ENCODE measurements around the gene AK5.
"Not testable (repeated sequence)": the region's sequence is repeated elsewhere in the genome, so short reads cannot be mapped to it uniquely, and the experiment has no call there.

AK5 gene

GRCh38 chr1:77412820-77413530 is 131.2 kb downstream of the AK5 start:
- POLR2A ChIA-PET = no interaction called here
- no peak for TF ChIP-seq CTCF (IDR thresholded peaks at IDR 0.05; ENCODE audit: control extremely low read depth, extremely low read depth, low read depth, missing control alignments)
- no peak for DNase-seq (ENCODE audit: extremely low spot score)
- CTCF ChIA-PET = no interaction called here

- DNase-seq (ENCODE audit: extremely low spot score) = peak; percentile 15
- CTCF ChIA-PET = no interaction called here
- POLR2A ChIA-PET = no interaction called here
- no peak for TF ChIP-seq CTCF (IDR thresholded peaks at IDR 0.05; ENCODE audit: control extremely low read depth, extremely low read depth, low read depth, missing control alignments)
These were observed 131.9 kb downstream of the AK5 start for GRCh38 chr1:77413541-77414335.

- no peak for TF ChIP-seq CTCF (IDR thresholded peaks at IDR 0.05; ENCODE audit: control extremely low read depth, extremely low read depth, low read depth, missing control alignments)
- CTCF ChIA-PET = no interaction called here
- POLR2A ChIA-PET = no interaction called here
- DNase-seq (ENCODE audit: extremely low spot score) = no peak
These were observed 133.8 kb downstream of the AK5 start for GRCh38 chr1:77415579-77415978.

GRCh38 chr1:77416692-77417450 is 135.1 kb downstream of the AK5 start:
- CTCF ChIA-PET = no interaction called here
- POLR2A ChIA-PET = no interaction called here
- DNase-seq (ENCODE audit: extremely low spot score) = no peak
- no peak for TF ChIP-seq CTCF (IDR thresholded peaks at IDR 0.05; ENCODE audit: control extremely low read depth, extremely low read depth, low read depth, missing control alignments)

- CTCF ChIA-PET; POLR2A ChIA-PET; DNase-seq (ENCODE audit: extremely low spot score): not testable (repeated sequence)
These were observed 136.2 kb downstream of the AK5 start for GRCh38 chr1:77418055-77418454.

- POLR2A ChIA-PET = interaction anchor here (0.6 kb wide), 1 partner anchor 36 kb away, joined by 3 read pairs; no protein-coding TSS in a partner anchor
- no peak for DNase-seq (ENCODE audit: extremely low spot score)
- no peak for TF ChIP-seq CTCF (IDR thresholded peaks at IDR 0.05; ENCODE audit: control extremely low read depth, extremely low read depth, low read depth, missing control alignments)
- CTCF ChIA-PET = no interaction called here
These were observed 139.8 kb downstream of the AK5 start for GRCh38 chr1:77421504-77422233.
